SK-N-SH (cell line): ENCODE results near the gene PDK2. TPM values are rescaled to one million over a fixed set of nuclear protein-coding genes. Genes with fewer than 3 reads are reported as not detected.

Source experiments
- CTCF ChIA-PET: fragments of 300-600, 350-600 bp; formaldehyde crosslinking; extraction: SDS; loops from one replicate; lab custom pipeline; 2021; lab: Yijun Ruan, JAX
- POLR2A ChIA-PET: fragments of 350-600 bp; sonication (Branson Sonifier 250); formaldehyde crosslinking; extraction: SDS; loops from one replicate; lab custom pipeline; 2020; ENCODE audit warnings: antibody characterized with exemption, inconsistent platforms; lab: Yijun Ruan, JAX
- DNase-seq: peaks from one replicate; pipeline ENCODE4 v3.0.0; 2012
- H2AFZ ChIP-seq: fragments of 200-600 bp; sonication (generic); 2 replicates; pipeline ENCODE4 v1.8.1; 2016; ENCODE audit warnings: antibody characterized with exemption, mild to moderate bottlenecking, low read depth
- H3F3A ChIP-seq: fragments of 200-600 bp; sonication (generic); replicated peaks from 2 replicates; pipeline ENCODE3; 2016; ENCODE audit warnings: antibody characterized with exemption, mild to moderate bottlenecking; ENCODE audit not compliant: insufficient read depth
- H3K27ac ChIP-seq, 2 experiments: fragments of 200-500 bp in 1 of 2; fragments of 200-600 bp in 1 of 2; sonication (Bioruptor generic) in 1 of 2; sonication (generic), shearing (Covaris generic) in 1 of 2; 2 replicates each; pipeline versions ENCODE4 v1.5.1 to v1.6.1; 2014 to 2016; ENCODE audit warnings: low read depth in 2 of 2, inconsistent platforms in 1 of 2, low read length in 1 of 2, mild to moderate bottlenecking in 1 of 2, mixed read lengths in 1 of 2
- H3K27me3 ChIP-seq: fragments of 200-600 bp; sonication (generic), shearing (Covaris generic); 2 replicates; pipeline ENCODE4 v1.6.1; 2016; ENCODE audit warnings: mixed run types; ENCODE audit not compliant: insufficient read depth
- H3K36me3 ChIP-seq, 2 experiments: fragments of 200-500 bp in 1 of 2; fragments of 200-600 bp in 1 of 2; sonication (Bioruptor generic) in 1 of 2; sonication (generic) in 1 of 2; replicated peaks in 1 of 2; 2 replicates each; pipeline versions ENCODE3 to v1.5.1; 2014 to 2016; ENCODE audit warnings: low read length in 1 of 2, mild to moderate bottlenecking in 1 of 2; ENCODE audit not compliant: insufficient read depth in 2 of 2, control insufficient read depth in 1 of 2
- H3K4me1 ChIP-seq, 2 experiments: fragments of 200-500 bp in 1 of 2; fragments of 200-600 bp in 1 of 2; sonication (Bioruptor generic) in 1 of 2; sonication (generic), shearing (Covaris generic) in 1 of 2; 2 replicates each; pipeline versions ENCODE4 v1.5.1 to v1.6.1; 2014 to 2016; ENCODE audit warnings: low read depth in 1 of 2, low read length in 1 of 2, mixed run types in 1 of 2; ENCODE audit not compliant: insufficient read depth in 2 of 2, control insufficient read depth in 1 of 2
- H3K4me2 ChIP-seq: fragments of 200-600 bp; sonication (generic), shearing (Covaris generic); 2 replicates; pipeline ENCODE4 v1.6.1; 2017; ENCODE audit warnings: mixed run types
- H3K4me3 ChIP-seq, 2 experiments: fragments of 200-500 bp in 1 of 2; fragments of 200-600 bp in 1 of 2; sonication (Bioruptor generic) in 1 of 2; sonication (generic), shearing (Covaris generic) in 1 of 2; 2 replicates each; pipeline versions ENCODE4 v1.5.1 to v1.8.1; 2014 to 2016; ENCODE audit warnings: low read depth in 2 of 2, inconsistent platforms in 1 of 2, low read length in 1 of 2, mild to moderate bottlenecking in 1 of 2, mixed read lengths in 1 of 2, moderate library complexity in 1 of 2
- H3K79me2 ChIP-seq: fragments of 200-600 bp; sonication (generic); 2 replicates; pipeline ENCODE4 v1.8.1; 2017; ENCODE audit warnings: mild to moderate bottlenecking; ENCODE audit not compliant: insufficient read depth
- H3K9ac ChIP-seq: fragments of 200-600 bp; sonication (generic); 2 replicates; pipeline ENCODE4 v1.6.1; 2017; ENCODE audit warnings: mixed run types
- H3K9me2 ChIP-seq: fragments of 200-600 bp; sonication (generic); 2 replicates; pipeline ENCODE4 v1.6.1; 2017; ENCODE audit warnings: mixed run types
- H3K9me3 ChIP-seq: fragments of 200-600 bp; sonication (generic); 2 replicates; pipeline ENCODE4 v1.6.1; 2017; ENCODE audit warnings: mixed run types, mild to moderate bottlenecking, moderate library complexity
- H4K20me1 ChIP-seq: fragments of 200-600 bp; sonication (generic); 2 replicates; pipeline ENCODE4 v1.6.1; 2017; ENCODE audit warnings: mild to moderate bottlenecking, mixed run types; ENCODE audit not compliant: insufficient read depth
- EP300 ChIP-seq, 2 experiments: IDR thresholded peaks; 2 replicates each; pipeline versions ENCODE4 v1.4.0 to v1.6.1; 2012; ENCODE audit warnings: borderline replicate concordance in 1 of 2, low read depth in 1 of 2, low read length in 1 of 2
- EZH2phosphoT487 ChIP-seq: fragments of 200-600 bp; sonication (generic); IDR thresholded peaks from 2 replicates; pipeline ENCODE4 v1.6.1; 2017; ENCODE audit warnings: low read depth, mixed run types, mild to moderate bottlenecking, antibody characterized with exemption, moderate library complexity, borderline replicate concordance
- FOSL2 ChIP-seq: IDR thresholded peaks from 2 replicates; pipeline ENCODE4 v1.4.0; 2012; ENCODE audit warnings: low read depth, mild to moderate bottlenecking, moderate library complexity, borderline replicate concordance
- GATA2 ChIP-seq: sonication (generic); formaldehyde crosslinking; IDR thresholded peaks from 2 replicates; pipeline ENCODE4 v1.5.0; 2020; ENCODE audit warnings: mild to moderate bottlenecking, missing genetic modification reagents
- JUND ChIP-seq: IDR thresholded peaks from 2 replicates; pipeline ENCODE4 v1.4.0; 2012
- MXI1 ChIP-seq: IDR thresholded peaks from 2 replicates; pipeline ENCODE4 v1.6.1; 2012; ENCODE audit warnings: mild to moderate bottlenecking, low read depth, low read length, improper control_type of control experiment
- SMC3 ChIP-seq: IDR thresholded peaks from 2 replicates; pipeline ENCODE4 v1.6.1; 2012; ENCODE audit warnings: low read depth, low read length, improper control_type of control experiment
- TCF12 ChIP-seq: IDR thresholded peaks from 2 replicates; pipeline ENCODE4 v1.4.0; 2012
- USF1 ChIP-seq: IDR thresholded peaks from 2 replicates; pipeline ENCODE4 v1.4.0; 2012; ENCODE audit warnings: low read depth, borderline replicate concordance
- YY1 ChIP-seq: IDR thresholded peaks from 2 replicates; pipeline ENCODE4 v1.4.0; 2012; ENCODE audit warnings: low read depth, mild to moderate bottlenecking
- WGBS: methylation state at CpG from one replicate; pipeline ENCODE4 v1.1.6; 2017; ENCODE audit warnings: low lambda C conversion rate; 5-methylcytosine and 5-hydroxymethylcytosine counted together
- polyA plus RNA-seq, 3 experiments: library from polyadenylated mRNA; depleted of rRNA; stranded (reverse); fragments of >200 nt; gene quantifications; 2 replicates each; pipeline ENCODE4 v1.2.3, GENCODE V29; 2012
- TF ChIP-seq, protein P1 (sequence below): IDR thresholded peaks from 2 replicates; pipeline ENCODE4 v1.6.1; 2012; ENCODE audit warnings: mild to moderate bottlenecking, low read depth, low read length, moderate library complexity
- TF ChIP-seq, protein P2 (sequence below): fragments of 150-350 bp; IDR thresholded peaks from 2 replicates; pipeline ENCODE4 v1.6.1; 2017; ENCODE audit warnings: antibody characterized with exemption, low read length, low read depth, borderline replicate concordance
- TF ChIP-seq, protein P3 (sequence below): IDR thresholded peaks from 2 replicates; pipeline ENCODE4 v1.4.0; 2012; ENCODE audit warnings: low read depth, borderline replicate concordance

PDK2 gene
- polyA plus RNA-seq, 1 of the 3 experiments (the other 2 are of a cell fraction) = 124 TPM

DNA sequence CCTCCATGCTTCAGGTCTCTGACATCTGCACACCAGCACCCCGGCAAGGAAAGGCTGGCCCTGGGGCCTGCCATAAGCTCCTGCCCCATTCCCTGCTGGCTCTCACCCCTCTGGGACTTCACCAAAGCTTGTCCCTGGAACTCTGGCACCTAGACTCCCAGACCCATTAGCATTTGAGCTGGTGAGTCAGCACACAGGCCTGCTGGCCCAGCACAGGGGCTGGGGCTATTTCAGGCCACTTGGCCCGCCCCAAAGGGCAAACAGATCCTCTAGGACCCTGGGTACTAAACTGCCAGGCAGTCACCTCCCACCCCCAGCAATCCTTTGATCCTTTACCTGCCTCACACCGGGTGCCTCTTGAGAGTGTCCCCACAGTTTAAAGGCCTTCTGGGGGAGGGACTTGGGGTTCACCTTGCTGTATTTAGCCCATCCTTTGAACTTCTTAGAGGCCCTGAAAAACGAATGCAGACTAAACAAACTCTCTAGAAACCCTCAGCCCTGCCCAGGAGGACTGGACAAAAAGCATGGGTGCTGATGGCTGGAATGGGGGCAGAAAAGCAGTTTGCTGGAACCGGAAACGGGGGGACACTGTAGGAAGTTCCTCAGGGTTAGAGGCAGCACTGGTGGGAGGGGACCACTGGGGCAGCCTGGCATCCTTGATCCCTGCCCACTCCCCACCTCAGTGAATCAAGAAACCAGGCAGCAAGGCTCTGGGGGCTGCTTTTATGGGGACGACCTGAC is 38.0 kb downstream of the PDK2 start:
- H3K4me1 ChIP-seq = peaks cover 20 to 23% of the 10 kb centered on the region in 2 experiments; a peak in 3 of 4 replicates
- peaks cover 29% of the 10 kb centered on the region for H3F3A ChIP-seq
- H3K27ac ChIP-seq = peak overlapping the region; percentile 48 to 69
- H2AFZ ChIP-seq = no peak overlapping the region
- 67% methylated on average over 7 of the region's 7 CpGs for WGBS
- H3K4me3 ChIP-seq = no peak overlapping the region
- ChIA-PET CTCF (interaction anchor here (0.9 to 11.3 kb wide), 6 partner anchors 13 to 39 kb away, joined by 3 to 116 read pairs (median 6); partner anchors contain the start of gene PPP1R9B), POLR2A (interaction anchor here (1.0 to 1.3 kb wide), 2 partner anchors 13 to 16 kb away, joined by 3 read pairs; no protein-coding TSS in a partner anchor)
- no peak overlapping the region for H3K9ac ChIP-seq
- TF ChIP-seq JUND = peak; percentile 58; the same call in 1 of the 2 replicates
- TF ChIP-seq, protein P1, sequence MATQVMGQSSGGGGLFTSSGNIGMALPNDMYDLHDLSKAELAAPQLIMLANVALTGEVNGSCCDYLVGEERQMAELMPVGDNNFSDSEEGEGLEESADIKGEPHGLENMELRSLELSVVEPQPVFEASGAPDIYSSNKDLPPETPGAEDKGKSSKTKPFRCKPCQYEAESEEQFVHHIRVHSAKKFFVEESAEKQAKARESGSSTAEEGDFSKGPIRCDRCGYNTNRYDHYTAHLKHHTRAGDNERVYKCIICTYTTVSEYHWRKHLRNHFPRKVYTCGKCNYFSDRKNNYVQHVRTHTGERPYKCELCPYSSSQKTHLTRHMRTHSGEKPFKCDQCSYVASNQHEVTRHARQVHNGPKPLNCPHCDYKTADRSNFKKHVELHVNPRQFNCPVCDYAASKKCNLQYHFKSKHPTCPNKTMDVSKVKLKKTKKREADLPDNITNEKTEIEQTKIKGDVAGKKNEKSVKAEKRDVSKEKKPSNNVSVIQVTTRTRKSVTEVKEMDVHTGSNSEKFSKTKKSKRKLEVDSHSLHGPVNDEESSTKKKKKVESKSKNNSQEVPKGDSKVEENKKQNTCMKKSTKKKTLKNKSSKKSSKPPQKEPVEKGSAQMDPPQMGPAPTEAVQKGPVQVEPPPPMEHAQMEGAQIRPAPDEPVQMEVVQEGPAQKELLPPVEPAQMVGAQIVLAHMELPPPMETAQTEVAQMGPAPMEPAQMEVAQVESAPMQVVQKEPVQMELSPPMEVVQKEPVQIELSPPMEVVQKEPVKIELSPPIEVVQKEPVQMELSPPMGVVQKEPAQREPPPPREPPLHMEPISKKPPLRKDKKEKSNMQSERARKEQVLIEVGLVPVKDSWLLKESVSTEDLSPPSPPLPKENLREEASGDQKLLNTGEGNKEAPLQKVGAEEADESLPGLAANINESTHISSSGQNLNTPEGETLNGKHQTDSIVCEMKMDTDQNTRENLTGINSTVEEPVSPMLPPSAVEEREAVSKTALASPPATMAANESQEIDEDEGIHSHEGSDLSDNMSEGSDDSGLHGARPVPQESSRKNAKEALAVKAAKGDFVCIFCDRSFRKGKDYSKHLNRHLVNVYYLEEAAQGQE = no peak
- H3K9me3 ChIP-seq = no peaks in the 10 kb centered on the region
- 0 out of 2 replicates have a peak, but pooled peaks cover 3% of the 10 kb centered on the region for H4K20me1 ChIP-seq
- H3K4me2 ChIP-seq = peak overlapping the region; percentile 50
- H3K36me3 ChIP-seq = peaks cover 12 to 31% of the 10 kb centered on the region in 2 experiments
- H3K79me2 ChIP-seq = no peaks in the 10 kb centered on the region
- no peaks in the 10 kb centered on the region for H3K9me2 ChIP-seq
- peak; percentile 62 for DNase-seq
- H3K27me3 ChIP-seq = no peaks in the 10 kb centered on the region

GRCh38 chr17:50133769-50134099 is 38.6 kb downstream of the PDK2 start:
- 0 out of 2 replicates have a peak, but pooled peaks cover 3% of the 10 kb centered on the region for H4K20me1 ChIP-seq
- DNase-seq = no peak
- WGBS = 84% methylated on average over 16 of the region's 16 CpGs
- H3K9me2 ChIP-seq = no peaks in the 10 kb centered on the region
- H3K4me1 ChIP-seq = peaks cover 20% of the 10 kb centered on the region in 2 experiments; a peak in 3 of 4 replicates
- no peaks in the 10 kb centered on the region for H3K9me3 ChIP-seq
- peak overlapping the region; percentile 48 to 69 for H3K27ac ChIP-seq
- TF ChIP-seq EP300 (IDR thresholded peaks at IDR 0.05; ENCODE audit: borderline replicate concordance in 1 of 2, low read depth in 1 of 2, low read length in 1 of 2) (no peak), MXI1 (no peak), TCF12 (no peak), EZH2phosphoT487 (no peak), USF1 (no peak), SMC3 (no peak), YY1 (no peak), GATA2 (CRISPR knock-in tag) (no peak), FOSL2 (no peak)
- TF ChIP-seq, protein P2, sequence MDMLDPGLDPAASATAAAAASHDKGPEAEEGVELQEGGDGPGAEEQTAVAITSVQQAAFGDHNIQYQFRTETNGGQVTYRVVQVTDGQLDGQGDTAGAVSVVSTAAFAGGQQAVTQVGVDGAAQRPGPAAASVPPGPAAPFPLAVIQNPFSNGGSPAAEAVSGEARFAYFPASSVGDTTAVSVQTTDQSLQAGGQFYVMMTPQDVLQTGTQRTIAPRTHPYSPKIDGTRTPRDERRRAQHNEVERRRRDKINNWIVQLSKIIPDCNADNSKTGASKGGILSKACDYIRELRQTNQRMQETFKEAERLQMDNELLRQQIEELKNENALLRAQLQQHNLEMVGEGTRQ = no peak
- TF ChIP-seq, protein P1 = no peak
- TF ChIP-seq, protein P3, sequence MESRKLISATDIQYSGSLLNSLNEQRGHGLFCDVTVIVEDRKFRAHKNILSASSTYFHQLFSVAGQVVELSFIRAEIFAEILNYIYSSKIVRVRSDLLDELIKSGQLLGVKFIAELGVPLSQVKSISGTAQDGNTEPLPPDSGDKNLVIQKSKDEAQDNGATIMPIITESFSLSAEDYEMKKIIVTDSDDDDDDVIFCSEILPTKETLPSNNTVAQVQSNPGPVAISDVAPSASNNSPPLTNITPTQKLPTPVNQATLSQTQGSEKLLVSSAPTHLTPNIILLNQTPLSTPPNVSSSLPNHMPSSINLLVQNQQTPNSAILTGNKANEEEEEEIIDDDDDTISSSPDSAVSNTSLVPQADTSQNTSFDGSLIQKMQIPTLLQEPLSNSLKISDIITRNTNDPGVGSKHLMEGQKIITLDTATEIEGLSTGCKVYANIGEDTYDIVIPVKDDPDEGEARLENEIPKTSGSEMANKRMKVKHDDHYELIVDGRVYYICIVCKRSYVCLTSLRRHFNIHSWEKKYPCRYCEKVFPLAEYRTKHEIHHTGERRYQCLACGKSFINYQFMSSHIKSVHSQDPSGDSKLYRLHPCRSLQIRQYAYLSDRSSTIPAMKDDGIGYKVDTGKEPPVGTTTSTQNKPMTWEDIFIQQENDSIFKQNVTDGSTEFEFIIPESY = no peak
- no peak overlapping the region for H3K9ac ChIP-seq
- H3K27me3 ChIP-seq = no peaks in the 10 kb centered on the region
- H3K36me3 ChIP-seq = peaks cover 17 to 37% of the 10 kb centered on the region in 2 experiments
- ChIA-PET CTCF (interaction anchor here (1.4 to 2.8 kb wide), 3 partner anchors 12 to 40 kb away, joined by 3 to 23 read pairs (median 7); no protein-coding TSS in a partner anchor), POLR2A (no interaction called here)
- H3K79me2 ChIP-seq = no peaks in the 10 kb centered on the region
- peaks cover 29% of the 10 kb centered on the region for H3F3A ChIP-seq
- no peak overlapping the region for H2AFZ ChIP-seq
- no peak overlapping the region for H3K4me3 ChIP-seq
- no peak overlapping the region for H3K4me2 ChIP-seq
